Choroid plexus epithelial cell (primary cell): Measurements from ENCODE around the gene CACNA2D3.

Source experiments
- DNase-seq: peaks from one replicate; pipeline ENCODE4 v3.0.0-alpha.2; 2010; ENCODE audit warnings: low read depth
- H3K4me3 ChIP-seq: 2 replicates; pipeline ENCODE4 v1.5.1; 2011; ENCODE audit warnings: low read depth, mild to moderate bottlenecking, control low read depth, low read length, moderate library complexity
- TF ChIP-seq, protein P1 (sequence below): conservative IDR thresholded peaks from 2 replicates; pipeline ENCODE4 v1.5.1; 2011; ENCODE audit warnings: low read depth, mild to moderate bottlenecking, control low read depth, inconsistent platforms, low read length, moderate library complexity

CACNA2D3 gene

DNA sequence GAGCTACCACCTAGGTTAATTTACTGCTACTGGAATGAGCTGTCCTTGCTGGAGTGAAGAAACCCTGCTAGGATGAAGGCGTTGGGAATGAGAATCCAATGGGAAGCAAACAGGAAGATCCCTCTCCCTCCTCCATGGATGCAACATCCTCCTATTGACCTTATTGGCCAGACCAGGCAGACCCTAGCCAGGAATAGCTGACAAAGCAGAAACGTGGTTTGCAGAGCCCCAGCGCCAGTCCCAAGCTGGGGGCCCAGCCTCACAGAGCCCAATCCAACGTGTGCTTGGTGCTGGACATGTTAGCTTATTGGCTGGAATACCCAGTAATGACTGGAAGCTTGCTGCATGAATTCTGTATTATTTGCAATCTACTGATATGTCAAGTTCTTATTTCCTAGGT lies 532.4 kb downstream of the CACNA2D3 start:
- H3K4me3 ChIP-seq: no peak overlapping the region
- DNase-seq: no peak
- TF ChIP-seq, protein P1, sequence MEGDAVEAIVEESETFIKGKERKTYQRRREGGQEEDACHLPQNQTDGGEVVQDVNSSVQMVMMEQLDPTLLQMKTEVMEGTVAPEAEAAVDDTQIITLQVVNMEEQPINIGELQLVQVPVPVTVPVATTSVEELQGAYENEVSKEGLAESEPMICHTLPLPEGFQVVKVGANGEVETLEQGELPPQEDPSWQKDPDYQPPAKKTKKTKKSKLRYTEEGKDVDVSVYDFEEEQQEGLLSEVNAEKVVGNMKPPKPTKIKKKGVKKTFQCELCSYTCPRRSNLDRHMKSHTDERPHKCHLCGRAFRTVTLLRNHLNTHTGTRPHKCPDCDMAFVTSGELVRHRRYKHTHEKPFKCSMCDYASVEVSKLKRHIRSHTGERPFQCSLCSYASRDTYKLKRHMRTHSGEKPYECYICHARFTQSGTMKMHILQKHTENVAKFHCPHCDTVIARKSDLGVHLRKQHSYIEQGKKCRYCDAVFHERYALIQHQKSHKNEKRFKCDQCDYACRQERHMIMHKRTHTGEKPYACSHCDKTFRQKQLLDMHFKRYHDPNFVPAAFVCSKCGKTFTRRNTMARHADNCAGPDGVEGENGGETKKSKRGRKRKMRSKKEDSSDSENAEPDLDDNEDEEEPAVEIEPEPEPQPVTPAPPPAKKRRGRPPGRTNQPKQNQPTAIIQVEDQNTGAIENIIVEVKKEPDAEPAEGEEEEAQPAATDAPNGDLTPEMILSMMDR: no peak

DNA sequence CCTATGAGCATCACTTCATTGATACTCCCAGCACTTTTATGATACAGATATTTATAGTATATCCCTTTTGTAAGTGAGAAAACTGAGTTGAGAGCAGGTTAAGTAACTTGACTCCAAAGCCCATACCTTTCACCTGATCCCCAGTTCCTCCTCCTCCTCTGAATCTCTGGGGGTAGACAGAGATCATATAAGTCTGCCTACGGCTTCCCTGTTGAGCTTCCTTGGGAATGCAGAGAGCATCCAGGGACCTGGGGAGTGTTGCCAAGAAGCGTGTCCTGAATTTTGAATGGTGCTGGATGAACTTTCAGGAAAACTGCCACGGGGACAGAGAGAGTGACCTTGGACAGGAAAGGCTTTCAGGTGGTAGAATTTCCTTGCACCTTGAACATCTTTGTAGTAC lies 537.0 kb downstream of the CACNA2D3 start:
- DNase-seq: no peak
- no peak overlapping the region for H3K4me3 ChIP-seq
- TF ChIP-seq, protein P1: no peak

DNA sequence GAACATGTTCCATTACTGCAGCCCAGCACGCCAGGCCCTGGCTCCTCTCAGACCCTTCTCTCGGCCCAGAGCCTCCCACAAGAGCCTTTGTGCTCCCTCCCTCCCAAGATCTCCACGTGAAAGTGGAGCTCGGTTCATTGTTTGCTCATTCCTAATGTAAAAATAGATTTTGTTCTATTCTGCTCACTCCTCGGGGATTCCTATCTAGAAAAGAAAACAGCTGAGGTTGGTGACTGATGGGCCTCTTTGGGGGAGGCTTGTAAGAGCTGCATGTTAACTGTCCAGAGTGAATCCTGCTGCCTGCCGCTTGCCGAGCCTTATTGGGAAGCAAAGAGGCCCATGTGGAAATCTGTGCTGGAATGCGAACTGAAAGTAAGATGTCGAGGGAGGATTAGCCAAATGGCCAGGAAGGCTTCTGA lies 538.4 kb downstream of the CACNA2D3 start:
- TF ChIP-seq, protein P1: no peak
- no peak overlapping the region for H3K4me3 ChIP-seq

DNA sequence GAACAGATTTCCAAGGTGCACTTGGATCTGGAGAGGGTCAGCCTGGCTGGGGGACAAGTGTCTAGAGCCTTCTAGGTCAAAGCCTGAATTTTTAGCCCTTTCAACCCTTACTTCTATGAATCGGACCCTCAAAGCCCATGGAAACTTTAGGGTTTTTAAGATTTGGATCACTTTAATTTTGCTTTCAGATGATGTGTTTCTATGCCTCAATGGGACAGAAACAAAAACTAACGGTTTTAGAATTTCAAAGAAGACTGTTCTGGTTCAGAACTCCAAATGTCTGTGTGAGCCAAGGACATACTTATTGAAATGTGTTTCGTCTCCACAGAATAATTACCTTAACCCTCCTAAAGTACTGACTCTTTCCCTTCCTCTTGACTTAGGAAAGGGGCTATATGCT lies 538.8 kb downstream of the CACNA2D3 start:
- DNase-seq: no peak
- TF ChIP-seq, protein P1: no peak

More for the DNA sequence above, 538.4 kb downstream of the CACNA2D3 start:
- peak; percentile 5 for DNase-seq

DNA sequence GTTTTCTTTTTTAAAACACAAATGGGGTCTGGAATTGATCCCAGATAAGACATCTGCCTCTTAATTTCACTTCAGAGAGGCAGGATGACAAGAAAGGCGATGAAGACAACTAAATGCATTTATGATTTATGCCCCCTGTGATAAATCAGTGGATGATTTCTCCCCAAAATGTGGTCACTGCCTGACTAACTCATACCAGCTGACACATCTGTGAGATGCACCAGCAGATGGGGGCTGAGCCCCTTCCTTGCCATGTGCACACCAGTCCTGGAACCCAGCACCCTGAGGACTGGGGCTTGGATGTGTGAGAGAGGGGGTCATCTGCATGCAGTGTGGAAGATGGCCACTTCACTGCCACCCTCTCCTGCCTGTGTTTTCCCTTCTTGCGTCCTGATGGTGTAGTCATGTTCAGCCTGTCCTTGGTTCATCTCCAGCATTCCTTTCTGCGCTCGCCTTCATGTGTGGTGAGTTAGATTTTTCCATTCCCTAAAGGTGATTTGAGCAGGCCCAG lies 541.2 kb downstream of the CACNA2D3 start:
- no peak overlapping the region for H3K4me3 ChIP-seq
- no peak for DNase-seq
- TF ChIP-seq, protein P1: no peak

More for the DNA sequence above, 538.8 kb downstream of the CACNA2D3 start:
- H3K4me3 ChIP-seq: no peak overlapping the region

DNA sequence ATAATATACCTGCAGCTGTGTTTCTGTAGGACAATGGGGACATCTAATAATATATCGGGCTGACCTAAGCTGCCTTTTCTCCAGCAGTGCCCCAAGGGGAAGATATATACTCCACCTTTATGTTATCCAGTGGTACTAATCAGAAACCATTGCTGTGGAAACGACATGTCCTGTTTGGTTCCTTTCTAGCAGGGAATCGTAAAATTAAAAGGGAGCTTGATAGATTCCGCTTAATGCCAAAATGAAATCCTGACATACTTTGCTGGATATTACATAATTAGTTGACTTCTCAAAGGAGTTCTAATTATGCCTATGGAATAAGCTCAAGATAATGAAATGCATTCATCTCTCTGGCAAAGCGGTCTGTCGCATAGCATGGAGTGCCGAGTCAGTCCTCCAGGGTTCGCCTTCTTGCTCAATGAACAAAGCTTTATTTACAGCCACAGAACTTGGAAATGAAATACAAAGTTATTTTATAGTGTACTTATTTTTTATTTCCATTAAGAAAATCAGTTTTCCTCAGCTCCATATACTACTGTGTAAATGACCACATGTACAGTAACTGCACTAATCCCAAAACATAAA lies 542.8 kb downstream of the CACNA2D3 start:
- no peak for DNase-seq
- H3K4me3 ChIP-seq: no peak overlapping the region
- TF ChIP-seq, protein P1: no peak

DNA sequence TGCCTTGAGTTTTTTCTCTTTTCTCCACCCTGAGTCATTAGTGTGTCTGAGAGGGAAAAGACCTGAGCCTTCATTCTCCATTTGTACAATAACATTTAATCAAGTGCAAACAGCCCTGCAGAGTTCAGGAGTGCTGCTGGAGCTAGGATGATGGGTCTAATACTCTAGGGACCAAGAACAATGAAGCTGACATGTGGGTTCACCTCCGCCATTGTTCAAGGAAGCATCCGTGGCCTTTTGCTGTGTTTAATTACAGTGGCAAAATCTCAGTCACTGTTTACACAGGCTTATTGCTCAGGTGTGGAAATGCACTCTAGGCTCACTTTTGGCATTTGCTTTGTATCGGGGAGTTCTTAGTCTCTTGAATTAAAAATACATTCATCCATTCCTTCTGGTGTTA lies 545.9 kb downstream of the CACNA2D3 start:
- no peak for DNase-seq
- no peak overlapping the region for H3K4me3 ChIP-seq
- TF ChIP-seq, protein P1: no peak
